Neural progenitor cell (in vitro differentiated cells): Measurements from ENCODE around the gene CCNA1. TPM values are rescaled to one million over a fixed set of nuclear protein-coding genes. Genes with fewer than 3 reads are reported as not detected.

Source experiments
- DNase-seq: peaks from one replicate; pipeline ENCODE4 v3.0.0-alpha.2; 2016; ENCODE audit warnings: low spot score
- H2AFZ ChIP-seq: fragments of 200-600 bp; sonication (generic); replicated peaks from 2 replicates; pipeline ENCODE4 v1.6.1; 2016; ENCODE audit warnings: antibody characterized with exemption
- H3F3A ChIP-seq: fragments of 200-600 bp; sonication (generic); 2 replicates; pipeline ENCODE4 v1.6.1; 2016; ENCODE audit warnings: antibody characterized with exemption, low read depth
- H3K27ac ChIP-seq: fragments of 200-600 bp; sonication (generic); 2 replicates; pipeline ENCODE4 v1.5.1; 2016; ENCODE audit warnings: mild to moderate bottlenecking
- H3K27me3 ChIP-seq: fragments of 200-600 bp; sonication (generic); 2 replicates; pipeline ENCODE4 v1.6.1; 2016; ENCODE audit warnings: mild to moderate bottlenecking, moderate library complexity
- H3K36me3 ChIP-seq: fragments of 200-600 bp; sonication (generic); 2 replicates; pipeline ENCODE4 v1.5.1; 2016
- H3K4me1 ChIP-seq: fragments of 200-600 bp; sonication (generic); 2 replicates; pipeline ENCODE4 v1.6.1; 2016; ENCODE audit warnings: mixed run types
- H3K4me2 ChIP-seq: fragments of 200-600 bp; sonication (generic); 2 replicates; pipeline ENCODE4 v1.6.1; 2016
- H3K4me3 ChIP-seq: fragments of 200-600 bp; sonication (generic); 2 replicates; pipeline ENCODE4 v1.5.1; 2016
- H3K79me2 ChIP-seq: fragments of 200-600 bp; sonication (generic); 2 replicates; pipeline ENCODE4 v1.6.1; 2016; ENCODE audit warnings: low read depth
- H3K9ac ChIP-seq: fragments of 200-600 bp; sonication (generic); 2 replicates; pipeline ENCODE4 v1.6.1; 2016
- H3K9me3 ChIP-seq: fragments of 200-600 bp; sonication (generic); 2 replicates; pipeline ENCODE4 v1.5.1; 2016; ENCODE audit warnings: low read depth
- H4K20me1 ChIP-seq: fragments of 200-600 bp; sonication (generic); 2 replicates; pipeline ENCODE4 v1.6.1; 2016; ENCODE audit warnings: low read depth
- H3K27ac Mint-ChIP-seq: 3 replicates; pipeline ENCODE4 v1.8.0; 2021; ENCODE audit warnings: mixed read lengths
- H3K27me3 Mint-ChIP-seq: 2 replicates; pipeline ENCODE4 v1.8.0; 2022; ENCODE audit warnings: low read depth, mild to moderate bottlenecking, inconsistent platforms, moderate library complexity, mixed read lengths; ENCODE audit not compliant: insufficient read depth
- H3K36me3 Mint-ChIP-seq: 3 replicates; pipeline ENCODE4 v1.8.0; 2021; ENCODE audit warnings: mixed read lengths
- H3K4me1 Mint-ChIP-seq: 3 replicates; pipeline ENCODE4 v1.8.0; 2021; ENCODE audit warnings: mixed read lengths
- H3K4me3 Mint-ChIP-seq: 3 replicates; pipeline ENCODE4 v1.8.0; 2021; ENCODE audit warnings: mild to moderate bottlenecking, moderate library complexity, mixed read lengths
- H3K9me3 Mint-ChIP-seq: 3 replicates; pipeline ENCODE4 v1.8.0; 2020; ENCODE audit warnings: mixed read lengths
- EZH2 ChIP-seq: fragments of 200-600 bp; sonication (generic); IDR thresholded peaks from 2 replicates; pipeline ENCODE4 v1.6.1; 2017; ENCODE audit warnings: antibody characterized with exemption, mild to moderate bottlenecking, moderate library complexity
- EZH2phosphoT487 ChIP-seq: fragments of 200-600 bp; sonication (generic); IDR thresholded peaks from 2 replicates; pipeline ENCODE4 v1.6.1; 2017; ENCODE audit warnings: antibody characterized with exemption
- total RNA-seq: library from RNA; depleted of rRNA; stranded (reverse); fragments of >200 nt; gene quantifications from 2 replicates; pipeline ENCODE4 v1.2.3, GENCODE V29; 2015; ENCODE audit warnings: low replicate concordance
- TF ChIP-seq, protein P1 (sequence below): fragments of 200-600 bp; sonication (generic); IDR thresholded peaks from 2 replicates; pipeline ENCODE4 v1.5.1; 2017; ENCODE audit warnings: antibody characterized with exemption, mild to moderate bottlenecking

CCNA1 gene
- total RNA-seq: 0.37 TPM in 2 replicates

- Mint-ChIP-seq H3K27ac (no peak within 1 kb of the TSS), H3K9me3 (peaks cover 3% of the 10 kb centered on the region), H3K4me3 (peak within 1 kb of the TSS; percentile 84), H3K4me1 (peaks cover 13% of the 10 kb centered on the region), H3K27me3 (peaks cover 44% of the 10 kb centered on the region), H3K36me3 (no peaks in the 10 kb centered on the region)
- Histone ChIP-seq H3F3A (peaks cover 7% of the 10 kb centered on the region), H3K79me2 (no peaks in the 10 kb centered on the region), H3K36me3 (no peaks in the 10 kb centered on the region), H4K20me1 (peaks cover 7% of the 10 kb centered on the region), H3K27ac (no peak within 1 kb of the TSS), H3K4me2 (peak within 1 kb of the TSS; percentile 99), H3K9me3 (no peaks in the 10 kb centered on the region), H3K4me3 (peak within 1 kb of the TSS; percentile 87), H3K9ac (no peak within 1 kb of the TSS), H2AFZ (peak within 1 kb of the TSS; percentile 97), H3K4me1 (no peaks in the 10 kb centered on the region), H3K27me3 (peaks cover 83% of the 10 kb centered on the region)
- peak; percentile 92 for DNase-seq
- TF ChIP-seq EZH2phosphoT487: no peak
These were observed at the start of gene CCNA1 for GRCh38 chr13:36432106-36432544. CCNA1 (plus strand) TSS chr13:36432495; CDS start chr13:36433057, 562 bp downstream.

DNA sequence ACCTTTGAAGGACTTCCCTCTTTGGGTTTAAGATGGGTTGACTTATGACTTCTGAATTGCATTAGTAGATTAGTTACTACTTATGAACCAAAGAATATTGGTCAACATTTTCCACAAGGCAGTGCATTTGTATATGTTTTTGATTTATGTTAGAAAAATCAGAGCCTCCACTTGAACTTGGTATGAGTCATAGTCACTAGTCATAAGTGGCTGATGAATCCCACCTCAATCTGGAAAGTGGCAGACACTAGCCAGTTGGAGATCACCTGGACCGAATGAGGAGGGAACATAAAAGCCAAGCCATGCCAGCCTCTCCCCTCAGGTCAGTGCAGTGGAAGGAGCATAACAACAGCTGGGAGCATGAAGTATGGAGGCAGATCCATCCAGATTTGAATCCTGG is 46.8 kb upstream of the CCNA1 start:
- Histone ChIP-seq H3K4me3 (no peak overlapping the region), H3K9me3 (no peaks in the 10 kb centered on the region), H3K79me2 (no peaks in the 10 kb centered on the region), H3K36me3 (no peaks in the 10 kb centered on the region), H3K4me2 (no peak overlapping the region), H3F3A (no peaks in the 10 kb centered on the region), H3K9ac (no peak overlapping the region), H2AFZ (no peak overlapping the region), H3K4me1 (no peaks in the 10 kb centered on the region), H3K27ac (no peak overlapping the region), H3K27me3 (no peaks in the 10 kb centered on the region), H4K20me1 (no peaks in the 10 kb centered on the region)
- no peaks in the 10 kb centered on the region for H3K9me3 Mint-ChIP-seq
- no peaks in the 10 kb centered on the region for H3K36me3 Mint-ChIP-seq
- H3K4me3 Mint-ChIP-seq: no peak overlapping the region
- TF ChIP-seq EZH2 (no peak), EZH2phosphoT487 (no peak)
- TF ChIP-seq, protein P1, sequence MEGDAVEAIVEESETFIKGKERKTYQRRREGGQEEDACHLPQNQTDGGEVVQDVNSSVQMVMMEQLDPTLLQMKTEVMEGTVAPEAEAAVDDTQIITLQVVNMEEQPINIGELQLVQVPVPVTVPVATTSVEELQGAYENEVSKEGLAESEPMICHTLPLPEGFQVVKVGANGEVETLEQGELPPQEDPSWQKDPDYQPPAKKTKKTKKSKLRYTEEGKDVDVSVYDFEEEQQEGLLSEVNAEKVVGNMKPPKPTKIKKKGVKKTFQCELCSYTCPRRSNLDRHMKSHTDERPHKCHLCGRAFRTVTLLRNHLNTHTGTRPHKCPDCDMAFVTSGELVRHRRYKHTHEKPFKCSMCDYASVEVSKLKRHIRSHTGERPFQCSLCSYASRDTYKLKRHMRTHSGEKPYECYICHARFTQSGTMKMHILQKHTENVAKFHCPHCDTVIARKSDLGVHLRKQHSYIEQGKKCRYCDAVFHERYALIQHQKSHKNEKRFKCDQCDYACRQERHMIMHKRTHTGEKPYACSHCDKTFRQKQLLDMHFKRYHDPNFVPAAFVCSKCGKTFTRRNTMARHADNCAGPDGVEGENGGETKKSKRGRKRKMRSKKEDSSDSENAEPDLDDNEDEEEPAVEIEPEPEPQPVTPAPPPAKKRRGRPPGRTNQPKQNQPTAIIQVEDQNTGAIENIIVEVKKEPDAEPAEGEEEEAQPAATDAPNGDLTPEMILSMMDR: no peak
- no peaks in the 10 kb centered on the region for H3K4me1 Mint-ChIP-seq
- H3K27me3 Mint-ChIP-seq: no peaks in the 10 kb centered on the region
- H3K27ac Mint-ChIP-seq: no peak overlapping the region
- DNase-seq: no peak

GRCh38 chr13:36395280-36395679 is 37.0 kb upstream of the CCNA1 start:
- Histone ChIP-seq H3K79me2 (no peaks in the 10 kb centered on the region), H3K4me2 (no peak overlapping the region), H3K9ac (no peak overlapping the region), H3K27me3 (no peaks in the 10 kb centered on the region), H3K4me3 (no peak overlapping the region), H3K4me1 (no peaks in the 10 kb centered on the region), H3F3A (no peaks in the 10 kb centered on the region), H4K20me1 (no peaks in the 10 kb centered on the region), H3K36me3 (no peaks in the 10 kb centered on the region), H3K9me3 (no peaks in the 10 kb centered on the region), H3K27ac (no peak overlapping the region), H2AFZ (no peak overlapping the region)
- Mint-ChIP-seq H3K36me3 (no peaks in the 10 kb centered on the region), H3K4me1 (no peaks in the 10 kb centered on the region), H3K27ac (no peak overlapping the region), H3K4me3 (no peak overlapping the region), H3K9me3 (peaks cover 4% of the 10 kb centered on the region), H3K27me3 (no peaks in the 10 kb centered on the region)
- DNase-seq: no peak
- no peak for TF ChIP-seq EZH2phosphoT487
- TF ChIP-seq, protein P1: peak; percentile 33

DNA sequence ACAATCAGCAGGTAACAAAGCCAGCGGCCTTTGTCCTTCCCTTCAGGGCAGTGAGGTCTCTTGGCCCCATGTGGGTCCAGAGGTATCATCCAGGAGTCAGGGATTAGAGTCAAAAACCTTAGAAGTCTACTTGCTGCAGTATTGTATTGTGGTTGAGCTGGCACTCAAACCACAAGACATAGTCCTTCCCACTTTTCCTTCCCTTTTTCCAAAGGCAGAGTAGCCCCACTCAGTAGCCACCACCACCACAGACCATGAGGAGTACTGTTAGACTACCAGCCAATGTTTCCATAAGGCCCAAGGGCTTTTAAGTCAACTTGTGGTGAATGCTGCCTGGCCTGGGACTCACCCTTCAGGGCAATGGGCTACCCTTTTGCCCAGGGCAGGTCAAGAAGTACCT is 27.1 kb upstream of the CCNA1 start:
- H3K27ac ChIP-seq: no peak overlapping the region
- H3K9ac ChIP-seq: no peak overlapping the region
- H3K4me2 ChIP-seq: no peak overlapping the region
- TF ChIP-seq, protein P1: no peak
- TF ChIP-seq EZH2 (no peak), EZH2phosphoT487 (no peak)
- no peaks in the 10 kb centered on the region for H3K27me3 ChIP-seq
- H3K4me3 ChIP-seq: no peak overlapping the region
- no peak for DNase-seq
- Mint-ChIP-seq H3K9me3 (no peaks in the 10 kb centered on the region), H3K4me3 (no peak overlapping the region), H3K27me3 (peaks cover 9% of the 10 kb centered on the region), H3K36me3 (no peaks in the 10 kb centered on the region), H3K27ac (no peak overlapping the region), H3K4me1 (no peaks in the 10 kb centered on the region)
- no peaks in the 10 kb centered on the region for H3K79me2 ChIP-seq
- no peaks in the 10 kb centered on the region for H3K9me3 ChIP-seq
- H3K36me3 ChIP-seq: no peaks in the 10 kb centered on the region
- no peaks in the 10 kb centered on the region for H3K4me1 ChIP-seq
- H2AFZ ChIP-seq: no peak overlapping the region
- H4K20me1 ChIP-seq: no peaks in the 10 kb centered on the region
- no peaks in the 10 kb centered on the region for H3F3A ChIP-seq
